ENCODE data around the gene SMYD5.

SMYD5 gene

DNA sequence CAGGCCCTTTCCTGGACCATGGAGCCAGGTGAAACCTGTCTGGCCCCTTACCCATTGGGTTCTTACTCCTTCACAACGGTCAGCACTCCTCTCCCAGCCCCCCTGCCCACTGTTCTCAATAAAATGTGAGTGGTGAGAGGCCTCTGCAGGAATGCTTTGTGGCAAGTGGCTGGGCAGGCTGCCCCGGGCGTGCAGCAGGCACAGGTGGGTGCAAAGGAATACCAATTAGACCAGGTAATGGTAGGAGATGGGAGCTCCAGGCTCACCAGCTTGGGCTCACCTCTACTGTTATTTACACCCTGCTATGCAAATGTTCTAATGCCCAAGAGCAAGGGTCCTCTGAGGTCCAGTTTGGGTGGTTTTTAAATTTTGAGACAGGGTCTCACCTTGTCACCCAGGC lies 13.0 kb downstream of the SMYD5 start:
- H3K4me1 ChIP-seq (ENCODE audit: control insufficient read depth, insufficient read depth, low read length), result no peaks in the 10 kb centered on the region
- H3K9me3 ChIP-seq (ENCODE audit: control insufficient read depth, insufficient read depth, low read depth, low read length), result no peaks in the 10 kb centered on the region
- CTCF ChIA-PET, result interaction anchor here (1.9 kb wide), 1 partner anchor 14 kb away, joined by 7 read pairs; no protein-coding TSS in a partner anchor
- TF ChIP-seq ZNF623 (tag by site-specific recombination; IDR thresholded peaks at IDR 0.05) (no peak), MEIS1 (CRISPR knock-in tag; IDR thresholded peaks at IDR 0.05; ENCODE audit: borderline replicate concordance) (no peak), ZNF555 (tag by site-specific recombination; conservative IDR thresholded peaks at IDR 0.05) (no peak), ZNF121 (tag by site-specific recombination; IDR thresholded peaks at IDR 0.05) (no peak), ZNF366 (tag by site-specific recombination; conservative IDR thresholded peaks at IDR 0.05) (no peak), ZNF140 (tag by site-specific recombination; IDR thresholded peaks at IDR 0.05) (no peak), SCRT1 (tag by site-specific recombination; IDR thresholded peaks at IDR 0.05; ENCODE audit: borderline replicate concordance) (no peak), KLF9 (tag by site-specific recombination; IDR thresholded peaks at IDR 0.05; ENCODE audit: low read depth) (no peak), ZNF404 (tag by site-specific recombination; IDR thresholded peaks at IDR 0.05) (no peak), ZNF610 (tag by site-specific recombination; IDR thresholded peaks at IDR 0.05; ENCODE audit: borderline replicate concordance) (no peak), ZSCAN18 (tag by site-specific recombination; IDR thresholded peaks at IDR 0.05) (no peak), ZNF529 (tag by site-specific recombination; IDR thresholded peaks at IDR 0.05; ENCODE audit: insufficient replicate concordance) (no peak), ZNF600 (tag by site-specific recombination; IDR thresholded peaks at IDR 0.05) (no peak), ZNF513 (tag by site-specific recombination; IDR thresholded peaks at IDR 0.05) (no peak), ZNF184 (tag by site-specific recombination; IDR thresholded peaks at IDR 0.05) (no peak), ZNF670 (tag by site-specific recombination; IDR thresholded peaks at IDR 0.05; ENCODE audit: low read depth) (no peak), ZNF514 (tag by site-specific recombination; IDR thresholded peaks at IDR 0.05) (no peak), KLF16 (tag by site-specific recombination; IDR thresholded peaks at IDR 0.05) (no peak)
- TF ChIP-seq, protein P1, sequence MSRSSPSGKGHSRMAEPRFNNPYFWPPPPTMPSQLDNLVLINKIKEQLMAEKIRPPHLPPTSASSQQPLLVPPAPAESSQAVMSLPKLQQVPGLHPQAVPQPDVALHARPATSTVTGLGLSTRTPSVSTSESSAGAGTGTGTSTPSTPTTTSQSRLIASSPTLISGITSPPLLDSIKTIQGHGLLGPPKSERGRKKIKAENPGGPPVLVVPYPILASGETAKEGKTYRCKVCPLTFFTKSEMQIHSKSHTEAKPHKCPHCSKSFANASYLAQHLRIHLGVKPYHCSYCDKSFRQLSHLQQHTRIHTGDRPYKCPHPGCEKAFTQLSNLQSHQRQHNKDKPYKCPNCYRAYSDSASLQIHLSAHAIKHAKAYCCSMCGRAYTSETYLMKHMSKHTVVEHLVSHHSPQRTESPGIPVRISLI (tag by site-specific recombination; IDR thresholded peaks at IDR 0.05), result no peak
- peaks cover 0 to 72% of the 10 kb centered on the region in 2 experiments; a peak in 1 of 3 replicates for H3K36me3 ChIP-seq (ENCODE audit: control insufficient read depth in 2 of 2, insufficient read depth in 1 of 2, low read length in 2 of 2)
- H3K4me3 ChIP-seq (ENCODE audit: low read depth, low read length), result no peak overlapping the region
- POLR2A ChIA-PET, result no interaction called here
- H3K27ac ChIP-seq (ENCODE audit: extremely low read depth, low read depth, low read length), result no peak overlapping the region

DNA sequence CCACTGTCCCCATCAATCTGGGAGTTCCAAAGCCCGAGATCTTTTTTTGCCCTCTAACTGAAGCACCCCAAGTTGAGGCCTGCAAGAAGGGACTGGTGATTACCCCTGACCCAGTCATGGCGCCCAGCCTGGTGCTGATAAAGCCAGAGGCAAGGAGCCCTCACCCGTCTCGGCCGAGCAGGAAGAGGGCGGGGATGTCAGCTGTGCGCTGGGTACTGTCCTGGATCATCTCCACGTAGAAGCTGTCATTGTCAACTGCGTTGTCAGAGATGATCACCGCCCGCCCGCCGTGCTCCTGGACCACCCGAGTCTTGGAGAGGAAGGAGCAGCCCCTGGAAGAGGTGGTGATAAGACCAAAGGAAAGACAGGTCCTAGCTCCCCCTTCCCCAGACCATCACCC lies 14.6 kb downstream of the SMYD5 start:
- H3K36me3 ChIP-seq (ENCODE audit: control insufficient read depth in 2 of 2, insufficient read depth in 1 of 2, low read length in 2 of 2), result peaks cover 0 to 57% of the 10 kb centered on the region in 2 experiments; a peak in 1 of 3 replicates
- H3K9me3 ChIP-seq (ENCODE audit: control insufficient read depth, insufficient read depth, low read depth, low read length), result no peaks in the 10 kb centered on the region
- no peak overlapping the region for H3K27ac ChIP-seq (ENCODE audit: extremely low read depth, low read depth, low read length)
- no peak overlapping the region for H3K4me3 ChIP-seq (ENCODE audit: low read depth, low read length)
- POLR2A ChIA-PET, result no interaction called here
- CTCF ChIA-PET, result interaction anchor here (0.8 to 1.1 kb wide), 2 partner anchors 16 to 51 kb away, joined by 4 read pairs; no protein-coding TSS in a partner anchor
- H3K4me1 ChIP-seq (ENCODE audit: control insufficient read depth, insufficient read depth, low read length), result 0 out of 2 replicates have a peak, but pooled peaks cover 4% of the 10 kb centered on the region
- TF ChIP-seq ZNF510 (tag by site-specific recombination; IDR thresholded peaks at IDR 0.05; ENCODE audit: insufficient replicate concordance) (no peak), ZFHX2 (tag by site-specific recombination; conservative IDR thresholded peaks at IDR 0.05) (no peak), ZNF626 (tag by site-specific recombination; IDR thresholded peaks at IDR 0.05) (no peak), ZNF514 (tag by site-specific recombination; IDR thresholded peaks at IDR 0.05) (no peak), YY2 (tag by site-specific recombination; IDR thresholded peaks at IDR 0.05) (no peak), YY1 (tag by site-specific recombination; IDR thresholded peaks at IDR 0.05) (no peak), ZNF571 (tag by site-specific recombination; IDR thresholded peaks at IDR 0.05) (no peak)
- TF ChIP-seq, protein P2, sequence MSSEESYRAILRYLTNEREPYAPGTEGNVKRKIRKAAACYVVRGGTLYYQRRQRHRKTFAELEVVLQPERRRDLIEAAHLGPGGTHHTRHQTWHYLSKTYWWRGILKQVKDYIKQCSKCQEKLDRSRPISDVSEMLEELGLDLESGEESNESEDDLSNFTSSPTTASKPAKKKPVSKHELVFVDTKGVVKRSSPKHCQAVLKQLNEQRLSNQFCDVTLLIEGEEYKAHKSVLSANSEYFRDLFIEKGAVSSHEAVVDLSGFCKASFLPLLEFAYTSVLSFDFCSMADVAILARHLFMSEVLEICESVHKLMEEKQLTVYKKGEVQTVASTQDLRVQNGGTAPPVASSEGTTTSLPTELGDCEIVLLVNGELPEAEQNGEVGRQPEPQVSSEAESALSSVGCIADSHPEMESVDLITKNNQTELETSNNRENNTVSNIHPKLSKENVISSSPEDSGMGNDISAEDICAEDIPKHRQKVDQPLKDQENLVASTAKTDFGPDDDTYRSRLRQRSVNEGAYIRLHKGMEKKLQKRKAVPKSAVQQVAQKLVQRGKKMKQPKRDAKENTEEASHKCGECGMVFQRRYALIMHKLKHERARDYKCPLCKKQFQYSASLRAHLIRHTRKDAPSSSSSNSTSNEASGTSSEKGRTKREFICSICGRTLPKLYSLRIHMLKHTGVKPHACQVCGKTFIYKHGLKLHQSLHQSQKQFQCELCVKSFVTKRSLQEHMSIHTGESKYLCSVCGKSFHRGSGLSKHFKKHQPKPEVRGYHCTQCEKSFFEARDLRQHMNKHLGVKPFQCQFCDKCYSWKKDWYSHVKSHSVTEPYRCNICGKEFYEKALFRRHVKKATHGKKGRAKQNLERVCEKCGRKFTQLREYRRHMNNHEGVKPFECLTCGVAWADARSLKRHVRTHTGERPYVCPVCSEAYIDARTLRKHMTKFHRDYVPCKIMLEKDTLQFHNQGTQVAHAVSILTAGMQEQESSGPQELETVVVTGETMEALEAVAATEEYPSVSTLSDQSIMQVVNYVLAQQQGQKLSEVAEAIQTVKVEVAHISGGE (tag by site-specific recombination; conservative IDR thresholded peaks at IDR 0.05; ENCODE audit: low read depth), result no peak
- TF ChIP-seq, protein P3, sequence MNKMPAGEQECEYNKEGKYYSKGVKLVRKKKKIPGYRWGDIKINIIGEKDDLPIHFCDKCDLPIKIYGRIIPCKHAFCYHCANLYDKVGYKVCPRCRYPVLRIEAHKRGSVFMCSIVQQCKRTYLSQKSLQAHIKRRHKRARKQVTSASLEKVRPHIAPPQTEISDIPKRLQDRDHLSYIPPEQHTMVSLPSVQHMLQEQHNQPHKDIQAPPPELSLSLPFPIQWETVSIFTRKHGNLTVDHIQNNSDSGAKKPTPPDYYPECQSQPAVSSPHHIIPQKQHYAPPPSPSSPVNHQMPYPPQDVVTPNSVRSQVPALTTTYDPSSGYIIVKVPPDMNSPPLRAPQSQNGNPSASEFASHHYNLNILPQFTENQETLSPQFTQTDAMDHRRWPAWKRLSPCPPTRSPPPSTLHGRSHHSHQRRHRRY (tag by site-specific recombination; IDR thresholded peaks at IDR 0.05), result no peak
